HEK293T (cell line): ENCODE data around the gene RTEL1.
A peak's percentile ranks its signal among the peaks of the same experiment; 100 is the strongest.

Source experiments
- CTCF ChIA-PET: fragments of 350-600 bp; formaldehyde crosslinking; extraction: SDS; loops from one replicate; lab custom pipeline; 2021; ENCODE audit warnings: antibody characterized with exemption, inconsistent platforms; lab: Yijun Ruan, JAX
- POLR2A ChIA-PET: fragments of 350-600 bp; formaldehyde crosslinking; extraction: SDS; loops from one replicate; lab custom pipeline; 2020; ENCODE audit warnings: antibody characterized with exemption, inconsistent platforms; lab: Yijun Ruan, JAX
- DNase-seq: peaks from one replicate; pipeline ENCODE4 v3.0.0; 2012; ENCODE audit warnings: mixed read lengths; ENCODE audit errors: extremely low spot score
- ARNT ChIP-seq: fragments of 450-650 bp; IDR thresholded peaks from 2 replicates; pipeline ENCODE4 v1.6.1; 2017; ENCODE audit warnings: mild to moderate bottlenecking
- BHLHE40 ChIP-seq: fragments of 450-650 bp; IDR thresholded peaks from 2 replicates; pipeline ENCODE4 v1.6.1; 2016; ENCODE audit warnings: mild to moderate bottlenecking, moderate library complexity, borderline replicate concordance
- CTBP1 ChIP-seq: fragments of 450-650 bp; IDR thresholded peaks from 2 replicates; pipeline ENCODE4 v1.6.1; 2016; ENCODE audit warnings: borderline replicate concordance
- ELF4 ChIP-seq: fragments of 450-650 bp; IDR thresholded peaks from 2 replicates; pipeline ENCODE4 v1.6.1; 2017; ENCODE audit warnings: antibody characterized with exemption
- FOXA1 ChIP-seq: fragments of 450-650 bp; IDR thresholded peaks from 2 replicates; pipeline ENCODE4 v1.6.1; 2016; ENCODE audit warnings: mild to moderate bottlenecking
- FOXK2 ChIP-seq: fragments of 450-650 bp; IDR thresholded peaks from 2 replicates; pipeline ENCODE4 v1.6.1; 2016; ENCODE audit warnings: mild to moderate bottlenecking
- FOXM1 ChIP-seq: fragments of 450-650 bp; IDR thresholded peaks from 2 replicates; pipeline ENCODE4 v1.6.1; 2017; ENCODE audit warnings: mild to moderate bottlenecking, borderline replicate concordance
- HDGF ChIP-seq: fragments of 450-650 bp; IDR thresholded peaks from 2 replicates; pipeline ENCODE4 v1.6.1; 2017; ENCODE audit warnings: antibody characterized with exemption, borderline replicate concordance
- L3MBTL2 ChIP-seq: fragments of 450-650 bp; conservative IDR thresholded peaks from 2 replicates; pipeline ENCODE4 v1.6.1; 2016; ENCODE audit warnings: mild to moderate bottlenecking
- LEF1 ChIP-seq: fragments of 450-650 bp; IDR thresholded peaks from 2 replicates; pipeline ENCODE4 v1.6.1; 2017; ENCODE audit warnings: mild to moderate bottlenecking, borderline replicate concordance
- NFRKB ChIP-seq: fragments of 450-650 bp; IDR thresholded peaks from 2 replicates; pipeline ENCODE4 v1.6.1; 2016; ENCODE audit warnings: mild to moderate bottlenecking, moderate library complexity
- SP1 ChIP-seq: fragments of 450-650 bp; IDR thresholded peaks from 2 replicates; pipeline ENCODE4 v1.6.1; 2017
- SUZ12 ChIP-seq: fragments of 450-650 bp; IDR thresholded peaks from 2 replicates; pipeline ENCODE4 v1.6.1; 2016; ENCODE audit warnings: mild to moderate bottlenecking
- TARDBP ChIP-seq: fragments of 450-650 bp; IDR thresholded peaks from 2 replicates; pipeline ENCODE4 v1.6.1; 2016
- ZNF384 ChIP-seq: fragments of 450-650 bp; IDR thresholded peaks from 2 replicates; pipeline ENCODE4 v1.6.1; 2016
- TF ChIP-seq, protein P1 (sequence below): fragments of 450-650 bp; IDR thresholded peaks from 2 replicates; pipeline ENCODE4 v1.6.1; 2016

RTEL1 gene

DNA sequence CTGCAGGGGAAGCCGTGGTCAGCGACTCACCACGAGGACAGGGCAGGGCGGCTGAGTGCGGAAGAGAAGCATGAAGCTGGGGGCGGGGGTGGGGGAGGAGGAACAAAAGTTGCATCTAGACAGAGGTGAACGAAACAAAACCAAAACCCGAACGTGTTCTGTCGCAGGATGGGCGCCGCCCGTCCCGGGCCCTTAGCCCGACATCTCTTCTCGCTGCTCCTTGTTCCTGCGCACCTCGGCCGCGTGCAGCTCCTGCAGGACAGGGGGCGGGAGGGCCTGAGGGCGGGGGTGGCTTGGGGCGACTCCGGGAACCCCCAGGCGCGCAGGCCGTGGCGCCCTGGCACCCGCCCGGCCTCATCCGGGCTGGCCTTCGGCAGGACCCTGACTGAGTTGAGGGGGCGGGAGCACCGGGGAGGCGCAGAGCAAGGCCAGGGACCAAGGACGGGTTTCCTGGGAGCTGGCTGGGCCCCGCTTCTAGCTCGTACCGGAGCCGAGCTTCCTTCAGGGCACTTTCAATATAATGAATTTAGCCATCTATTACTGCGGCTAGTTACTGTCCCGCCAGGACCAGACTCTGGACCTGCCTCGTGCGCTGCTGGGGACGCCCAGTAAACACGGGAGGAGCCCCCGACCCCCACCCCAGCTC lies 16.8 kb upstream of the RTEL1 start:
- ChIA-PET CTCF (interaction anchor here (0.6 to 1.7 kb wide), 5 partner anchors 10 to 325 kb away, joined by 3 to 7 read pairs (median 3); partner anchors contain the start of genes PTK6 and RTEL1), POLR2A (interaction anchor here (0.7 to 3.6 kb wide), 10 partner anchors 10 to 339 kb away, joined by 3 to 25 read pairs (median 5); partner anchors contain the start of genes ARFRP1, GMEB2, HELZ2 and PRPF6)
- DNase-seq: no peak

DNA sequence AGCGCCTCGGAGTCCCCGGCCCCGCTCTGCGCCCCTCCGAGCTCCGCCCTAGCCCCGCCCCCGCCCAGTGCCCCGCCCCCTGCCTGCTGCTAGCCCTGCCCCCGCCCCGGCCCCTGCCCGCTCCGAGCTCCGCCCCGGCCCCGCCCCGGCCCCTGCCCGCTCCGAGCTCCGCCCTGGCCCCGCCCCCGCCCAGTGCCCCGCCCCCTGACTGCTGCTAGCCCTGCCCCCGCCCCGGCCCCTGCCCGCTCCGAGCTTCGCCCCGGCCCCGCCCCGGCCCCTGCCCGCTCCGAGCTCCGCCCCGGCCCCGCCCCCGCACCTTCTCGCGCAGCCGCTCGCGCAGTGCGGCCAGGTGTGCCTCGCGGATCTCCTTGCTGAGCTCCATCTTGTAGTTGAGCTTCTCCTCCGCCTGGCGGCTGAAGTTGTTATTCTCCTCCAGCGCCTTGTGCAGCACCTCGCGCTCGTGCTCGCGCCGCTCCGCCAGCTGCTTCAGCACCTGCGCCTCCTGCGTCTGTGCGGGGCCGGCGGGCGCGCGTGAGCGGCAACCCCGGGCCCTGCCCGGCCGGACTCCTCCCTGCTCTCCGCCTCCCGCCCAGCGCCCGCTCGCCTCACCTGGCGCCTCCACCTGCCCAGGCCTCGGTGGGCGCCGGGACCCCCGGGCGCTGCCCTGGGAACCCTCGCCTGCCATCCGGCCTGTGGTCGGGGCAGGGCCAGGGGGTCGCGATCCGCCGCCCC lies 16.2 kb upstream of the RTEL1 start:
- CTCF ChIA-PET: interaction anchor here (0.6 to 1.7 kb wide), 6 partner anchors 10 to 324 kb away, joined by 3 to 7 read pairs (median 3); partner anchors contain the start of genes PTK6 and RTEL1
- POLR2A ChIA-PET: interaction anchor here (0.7 to 3.6 kb wide), 10 partner anchors 11 to 339 kb away, joined by 3 to 25 read pairs (median 5); partner anchors contain the start of genes ARFRP1, GMEB2, HELZ2 and PRPF6
- TF ChIP-seq CTBP1: no peak
- 0 out of 2 replicates have a peak, but pooled peaks have one; percentile 13 for TF ChIP-seq FOXM1
- TF ChIP-seq FOXK2: no peak
- no peak for TF ChIP-seq BHLHE40
- TF ChIP-seq SP1: peak; percentile 89
- TF ChIP-seq FOXA1: no peak
- peak; percentile 98 for DNase-seq

More for the DNA sequence above, 16.8 kb upstream of the RTEL1 start:
- TF ChIP-seq SP1: no peak
- no peak for TF ChIP-seq HDGF
- no peak for TF ChIP-seq LEF1
- no peak for TF ChIP-seq ZNF384
- TF ChIP-seq, protein P1, sequence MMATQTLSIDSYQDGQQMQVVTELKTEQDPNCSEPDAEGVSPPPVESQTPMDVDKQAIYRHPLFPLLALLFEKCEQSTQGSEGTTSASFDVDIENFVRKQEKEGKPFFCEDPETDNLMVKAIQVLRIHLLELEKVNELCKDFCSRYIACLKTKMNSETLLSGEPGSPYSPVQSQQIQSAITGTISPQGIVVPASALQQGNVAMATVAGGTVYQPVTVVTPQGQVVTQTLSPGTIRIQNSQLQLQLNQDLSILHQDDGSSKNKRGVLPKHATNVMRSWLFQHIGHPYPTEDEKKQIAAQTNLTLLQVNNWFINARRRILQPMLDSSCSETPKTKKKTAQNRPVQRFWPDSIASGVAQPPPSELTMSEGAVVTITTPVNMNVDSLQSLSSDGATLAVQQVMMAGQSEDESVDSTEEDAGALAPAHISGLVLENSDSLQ: no peak
- TF ChIP-seq CTBP1: no peak
- no peak for TF ChIP-seq L3MBTL2
- no peak for TF ChIP-seq FOXA1
- TF ChIP-seq FOXK2: no peak
- no peak for TF ChIP-seq NFRKB
- no peak for TF ChIP-seq TARDBP
- no peak for TF ChIP-seq ELF4
- TF ChIP-seq ARNT: no peak
- TF ChIP-seq FOXM1: no peak
- no peak for TF ChIP-seq BHLHE40

DNA sequence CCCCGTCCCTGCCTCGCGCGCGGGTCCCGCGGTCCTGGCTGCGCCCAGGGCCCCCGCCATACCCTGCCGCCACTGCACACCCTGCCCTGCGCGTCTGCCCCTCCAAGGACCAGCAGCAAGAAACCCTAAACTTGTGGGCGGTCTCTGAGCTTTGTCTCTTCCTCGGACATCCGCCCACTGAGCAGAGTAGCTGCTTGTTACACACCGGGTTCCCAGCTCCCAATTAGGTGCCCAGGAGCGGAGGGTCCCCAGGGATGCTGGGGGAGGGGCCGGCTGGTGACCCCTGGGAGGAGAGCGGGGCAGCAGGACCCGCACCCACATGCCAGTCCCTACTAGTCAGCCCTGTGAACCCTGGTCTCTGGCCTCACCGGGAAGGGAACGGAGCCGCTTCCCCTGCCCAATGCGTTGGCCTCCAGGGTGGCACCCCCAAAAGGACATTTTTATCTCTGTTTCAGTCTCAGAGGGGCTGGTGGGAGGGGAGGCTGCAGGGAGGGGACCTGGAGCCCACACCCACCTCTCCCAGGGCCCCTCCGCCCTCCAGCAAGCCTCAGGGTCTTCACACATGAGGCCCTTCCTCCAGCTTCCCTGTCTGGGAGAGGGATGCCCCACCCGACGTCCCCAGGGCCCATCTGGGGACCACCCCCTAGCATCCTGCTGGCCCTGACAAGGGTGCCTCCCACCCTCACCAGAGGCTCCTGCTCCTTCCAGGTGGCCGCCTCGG lies 15.4 kb upstream of the RTEL1 start:
- CTCF ChIA-PET: interaction anchor here (0.9 to 1.7 kb wide), 4 partner anchors 9 to 105 kb away, joined by 3 to 7 read pairs (median 4); partner anchors contain the start of genes PTK6 and RTEL1
- no peak for TF ChIP-seq CTBP1
- TF ChIP-seq, protein P1: no peak
- no peak for TF ChIP-seq FOXK2
- no peak for TF ChIP-seq L3MBTL2
- no peak for TF ChIP-seq SP1
- TF ChIP-seq HDGF: no peak
- TF ChIP-seq FOXM1: no peak
- TF ChIP-seq SUZ12: no peak
- TF ChIP-seq FOXA1: no peak
- no peak for TF ChIP-seq ELF4
- TF ChIP-seq ARNT: no peak
- no peak for TF ChIP-seq LEF1
- TF ChIP-seq BHLHE40: no peak
- TF ChIP-seq ZNF384: no peak
- no peak for TF ChIP-seq NFRKB
- no peak for TF ChIP-seq TARDBP
- POLR2A ChIA-PET: interaction anchor here (0.7 to 3.6 kb wide), 6 partner anchors 9 to 222 kb away, joined by 3 to 25 read pairs (median 6); partner anchors contain the start of genes ARFRP1, GMEB2, RTEL1 and STMN3
- no peak for DNase-seq

DNA sequence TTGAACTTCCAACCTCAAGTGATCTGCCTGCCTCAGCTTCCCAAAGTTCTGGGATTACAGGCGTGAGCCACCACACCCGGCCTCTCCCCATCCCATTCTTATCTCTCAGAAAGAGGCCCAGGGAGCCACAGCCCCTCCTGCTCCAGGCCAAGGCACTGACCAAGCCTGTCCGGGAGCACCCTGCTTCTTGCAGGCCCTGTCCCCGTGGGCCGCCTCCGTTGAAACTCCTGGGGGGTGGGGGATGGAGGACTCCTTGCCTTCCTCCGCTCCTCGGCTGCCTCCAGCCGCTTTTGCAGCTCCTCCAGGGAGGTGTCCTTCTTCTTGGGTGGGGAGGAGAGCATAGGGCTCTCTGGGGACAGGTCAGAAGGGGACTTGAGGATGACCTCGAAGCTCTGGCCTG lies 14.6 kb upstream of the RTEL1 start:
- CTCF ChIA-PET: no interaction called here
- no peak for DNase-seq
- TF ChIP-seq CTBP1 (no peak), LEF1 (no peak), SP1 (no peak), FOXM1 (no peak), FOXA1 (no peak), SUZ12 (no peak), FOXK2 (no peak), HDGF (no peak), BHLHE40 (no peak), ARNT (no peak), ZNF384 (no peak), ELF4 (no peak), L3MBTL2 (no peak), NFRKB (no peak), TARDBP (no peak)
- TF ChIP-seq, protein P1: no peak
- POLR2A ChIA-PET: interaction anchor here (0.6 to 3.6 kb wide), 3 partner anchors 8 to 15 kb away, joined by 4 to 25 read pairs (median 5); partner anchors contain the start of genes RTEL1 and STMN3
